ENCODE data around the gene TFPI. TPM values are rescaled to one million over a fixed set of nuclear protein-coding genes. Genes with fewer than 3 reads are reported as not detected.
A peak's percentile ranks its signal among the peaks of the same experiment; 100 is the strongest.
"Not testable (repeated sequence)": the region's sequence is repeated elsewhere in the genome, so short reads cannot be mapped to it uniquely, and the experiment has no call there.

TFPI gene
- total RNA-seq, 1 donor from 2014 or later = 716 TPM

GRCh38 chr2:187554704-187555082 is 458 bp upstream of the TFPI start:
- no peak for DNase-seq (ENCODE audit: low read depth in 2 of 2)

DNA sequence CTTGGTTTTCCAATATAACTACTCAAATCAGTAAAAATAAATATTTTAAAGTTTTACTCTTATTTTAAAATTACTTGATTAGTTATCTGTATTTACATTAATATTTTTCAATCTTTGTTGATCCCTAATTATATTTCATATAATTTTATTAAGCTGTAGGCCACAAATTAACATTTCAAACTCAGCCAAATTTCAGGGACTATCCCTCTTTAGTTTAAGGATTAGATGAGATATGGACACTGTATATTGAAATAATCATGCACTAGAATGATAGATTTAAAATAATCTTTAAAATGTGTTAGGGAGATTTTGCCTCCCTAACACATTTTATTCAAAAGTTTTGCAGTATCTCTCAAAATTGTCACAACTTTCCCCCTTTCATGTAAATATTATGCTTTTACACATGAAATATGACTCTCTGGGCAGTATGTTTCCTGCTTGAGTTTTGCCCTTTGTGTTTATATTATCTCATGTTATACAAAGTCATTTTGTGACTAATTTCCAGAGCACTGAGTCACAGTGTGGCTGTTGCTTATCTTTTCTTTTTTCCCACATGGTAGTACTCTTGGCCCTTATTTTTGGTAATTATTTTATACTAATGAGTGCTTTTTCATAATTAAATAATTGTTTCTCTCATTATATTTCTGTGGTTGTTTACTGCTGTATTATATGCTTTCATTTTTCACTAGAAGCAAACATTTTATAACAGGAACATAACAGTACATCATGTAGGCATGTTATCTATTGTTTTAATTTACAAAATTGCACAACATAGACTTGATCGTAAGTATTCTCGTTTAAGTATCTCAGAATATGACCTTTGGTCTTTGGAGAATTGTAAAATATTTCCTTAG is 1.2 kb downstream of the TFPI start:
- peak; percentile 77 to 93 for DNase-seq (ENCODE audit: low read depth in 2 of 2)

DNA sequence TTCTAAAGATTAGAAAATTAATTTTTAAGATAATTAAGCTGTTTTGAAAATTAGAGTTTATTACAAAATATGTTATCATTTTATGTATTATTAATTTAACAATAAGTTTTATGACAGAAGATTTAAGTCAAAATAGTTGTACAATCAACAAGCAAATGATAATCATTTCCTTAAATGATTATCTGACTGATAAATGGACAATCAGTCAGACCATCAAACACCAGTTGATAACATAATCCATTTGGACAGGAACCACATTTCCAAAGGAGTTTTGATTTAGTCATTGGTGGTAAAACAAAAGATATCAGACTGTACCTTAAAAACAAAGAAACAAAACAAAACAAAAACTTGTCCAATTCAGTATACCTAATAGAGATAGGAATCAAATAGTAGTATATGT is 1.9 kb downstream of the TFPI start:
- DNase-seq (ENCODE audit: low read depth in 2 of 2) = no peak

- DNase-seq (ENCODE audit: low read depth in 2 of 2) = no peak
These were observed 3.4 kb downstream of the TFPI start for GRCh38 chr2:187550857-187551256.

DNA sequence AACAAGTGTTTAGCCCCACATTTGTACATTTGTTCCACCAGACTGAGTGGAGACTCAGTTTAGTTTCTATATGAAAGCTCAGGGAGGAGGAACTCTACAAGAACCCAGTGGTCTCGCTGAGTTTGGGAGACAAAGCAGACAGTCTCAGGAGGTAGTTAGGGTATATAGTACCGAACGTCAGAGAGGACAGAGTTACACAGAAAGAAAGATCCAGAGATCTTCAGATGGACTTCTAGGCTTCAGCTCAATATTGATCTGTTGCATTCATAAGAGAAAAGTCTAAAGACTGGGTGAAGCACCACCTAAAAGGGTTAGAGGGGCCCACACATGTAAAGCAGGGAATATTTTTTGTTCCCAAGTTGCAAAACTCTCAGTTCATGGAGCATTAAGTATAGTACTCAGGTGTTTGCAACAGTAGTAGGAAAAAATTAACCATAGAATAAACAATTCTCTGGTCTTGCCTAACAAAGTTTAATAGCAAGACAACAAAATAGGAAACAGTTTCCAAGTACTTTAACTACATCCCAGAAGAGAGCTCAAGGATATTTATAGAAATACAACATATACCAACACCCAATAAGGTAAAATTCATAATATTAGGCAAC is 4.2 kb downstream of the TFPI start:
- DNase-seq (ENCODE audit: low read depth in 2 of 2) = no peak

GRCh38 chr2:187549193-187549592 is 5.0 kb downstream of the TFPI start:
- DNase-seq (ENCODE audit: low read depth in 2 of 2) = peak in 1 of 2 donors; percentile 77

DNA sequence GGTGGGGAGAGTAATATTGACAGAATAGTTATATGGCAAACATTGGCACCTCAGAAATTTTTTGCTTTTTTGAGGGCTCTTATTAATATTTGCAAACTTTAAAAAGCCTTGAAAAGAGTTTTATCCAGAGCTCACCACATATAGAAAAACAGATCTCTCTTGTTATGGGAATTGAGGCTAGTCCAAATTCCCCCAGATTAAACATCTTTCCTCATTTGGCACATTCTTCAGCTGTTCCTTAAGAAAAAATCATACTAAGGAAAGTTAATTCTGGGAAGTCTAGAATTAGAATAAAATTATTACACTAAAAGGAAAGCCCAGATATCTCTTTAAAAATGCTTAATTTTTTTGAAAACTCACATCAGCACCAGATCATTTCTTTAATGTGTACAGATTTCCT is 5.6 kb downstream of the TFPI start:
- DNase-seq (ENCODE audit: low read depth in 2 of 2) = no peak

GRCh38 chr2:187547353-187547979 is 6.8 kb downstream of the TFPI start:
- peak in 1 of 2 donors; percentile 94 for DNase-seq (ENCODE audit: low read depth in 2 of 2)

DNA sequence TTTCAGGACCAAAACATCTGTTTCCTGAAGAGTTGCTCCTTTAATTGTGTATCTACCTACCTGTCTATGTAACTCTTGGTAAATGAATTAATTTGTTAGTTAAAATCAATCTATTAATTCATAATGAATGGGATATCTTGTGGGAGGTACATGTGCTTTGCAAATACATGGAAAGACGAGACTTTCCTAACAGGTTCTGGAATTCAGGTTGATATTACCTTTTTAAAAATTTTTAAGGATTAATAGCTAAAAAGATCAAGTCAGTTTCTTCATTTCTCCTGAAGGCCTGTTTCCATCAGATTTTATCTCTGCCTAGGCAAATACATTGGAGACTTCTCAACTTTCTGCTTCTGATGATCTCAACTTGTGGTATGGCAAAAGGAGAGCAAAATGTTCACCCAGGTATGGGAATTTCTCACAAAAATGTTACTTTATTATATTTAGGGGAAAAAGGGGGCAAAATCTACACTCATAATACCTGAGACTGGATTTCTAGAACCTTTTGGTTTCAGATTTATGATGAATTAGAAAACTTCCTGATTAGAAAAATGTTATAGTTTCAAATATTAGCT is 7.4 kb downstream of the TFPI start:
- no peak for DNase-seq (ENCODE audit: low read depth in 2 of 2)

DNA sequence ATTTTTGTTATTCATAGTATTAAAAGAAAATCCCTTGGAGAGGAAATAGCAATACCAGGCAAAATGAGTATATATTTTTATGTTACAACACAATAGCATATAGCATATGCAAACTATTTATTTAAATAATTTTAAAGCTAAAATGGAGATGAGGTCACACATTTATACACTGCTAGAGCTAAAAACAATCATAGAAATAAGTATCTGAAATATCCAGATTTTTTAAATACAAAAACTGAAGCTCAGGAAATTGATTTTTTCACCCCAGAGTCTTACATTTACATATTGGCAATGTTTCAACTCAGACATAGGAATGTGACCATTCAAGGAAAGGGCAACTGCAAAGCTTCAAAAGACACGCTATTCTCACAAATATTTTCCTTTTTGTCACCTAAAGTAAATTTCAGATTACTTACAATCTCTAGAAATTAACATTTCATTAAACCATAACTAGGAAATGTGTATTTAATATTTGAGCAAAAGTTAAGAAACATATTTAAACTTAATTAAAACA is 8.9 kb downstream of the TFPI start:
- peak in 1 of 2 donors; percentile 60 for DNase-seq (ENCODE audit: low read depth in 2 of 2)

GRCh38 chr2:187544371-187545080 is 9.7 kb downstream of the TFPI start:
- peak in 1 of 2 donors; percentile 67 for DNase-seq (ENCODE audit: low read depth in 2 of 2)

DNA sequence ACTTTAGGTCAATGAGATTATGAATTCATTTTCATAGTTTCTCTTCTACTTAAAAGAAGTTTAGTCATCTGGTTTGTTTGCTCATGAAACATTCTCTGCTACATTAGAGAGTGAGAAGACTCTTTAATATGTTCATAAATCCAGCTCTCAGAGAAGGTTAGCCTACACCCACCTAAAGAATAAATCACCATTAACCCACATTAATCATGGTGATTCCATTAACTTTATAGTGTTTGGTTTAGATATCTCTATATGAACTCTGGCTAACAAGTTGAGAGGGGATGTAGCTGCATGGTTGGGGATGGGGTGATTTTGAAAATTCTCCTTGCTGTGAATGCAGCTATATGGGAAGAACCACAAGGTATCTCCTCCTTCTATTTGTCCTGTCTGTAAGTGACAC is 10.7 kb downstream of the TFPI start:
- no peak for DNase-seq (ENCODE audit: low read depth in 2 of 2)

DNA sequence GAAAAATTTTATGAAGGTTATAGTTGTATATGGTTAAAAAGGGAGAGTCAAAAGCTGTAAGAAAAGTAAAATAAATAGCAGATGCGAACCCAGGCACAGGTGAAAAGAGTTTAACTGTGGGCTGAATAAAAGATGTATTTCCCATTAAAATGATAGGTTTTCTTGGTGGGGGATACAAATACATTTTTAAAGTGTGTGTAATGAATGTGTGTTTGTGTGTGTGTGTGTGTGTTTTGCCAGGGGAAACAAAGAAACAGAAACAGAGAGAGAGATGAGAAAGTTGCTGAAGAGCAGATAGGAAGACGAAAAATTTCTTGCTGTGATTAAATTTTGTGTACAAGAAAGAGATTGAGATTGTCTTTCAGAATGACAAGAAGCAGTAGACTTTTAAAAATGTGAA is 12.1 kb downstream of the TFPI start:
- DNase-seq (ENCODE audit: low read depth in 2 of 2) = peak in 1 of 2 donors; percentile 43

GRCh38 chr2:187541086-187542085 is 12.8 kb downstream of the TFPI start:
- peak; percentile 86 to 96 for DNase-seq (ENCODE audit: low read depth in 2 of 2)

DNA sequence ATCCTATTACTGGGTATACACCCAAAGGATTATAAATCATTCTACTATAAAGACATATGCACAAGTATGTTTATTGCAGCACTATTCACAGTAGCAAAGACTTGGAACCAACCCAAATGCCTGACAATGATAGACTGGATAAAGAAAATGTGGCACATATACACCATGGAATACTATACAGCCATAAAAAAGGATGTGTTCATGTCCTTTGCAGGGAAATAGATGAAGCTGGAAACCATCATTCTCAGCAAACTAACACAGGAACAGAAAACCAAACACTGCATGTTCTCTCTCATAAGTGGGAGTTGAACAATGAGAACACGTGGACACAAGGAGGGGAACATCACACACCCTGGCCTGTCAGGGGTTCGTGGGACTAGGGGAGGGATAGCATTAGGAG is 16.0 kb downstream of the TFPI start:
- not testable (repeated sequence) for DNase-seq (ENCODE audit: low read depth in 2 of 2)

DNA sequence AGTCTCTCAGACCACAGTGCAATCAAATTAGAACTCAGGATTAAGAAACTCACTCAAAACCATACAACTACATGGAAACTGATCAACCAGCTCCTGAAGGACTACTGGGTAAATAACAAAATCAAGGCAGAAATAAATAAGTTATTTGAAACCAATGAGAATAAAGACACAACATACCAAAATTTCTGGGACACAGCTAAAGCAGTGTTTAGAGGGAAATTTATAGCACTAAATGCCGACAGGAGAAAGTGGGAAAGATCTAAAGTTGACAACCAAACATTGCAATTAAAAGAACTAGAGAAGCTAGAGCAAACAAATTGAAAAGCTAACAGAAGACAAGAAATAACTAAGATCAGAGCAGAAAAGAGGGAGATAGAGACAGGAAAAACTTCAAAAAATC is 18.9 kb downstream of the TFPI start:
- DNase-seq (ENCODE audit: low read depth in 2 of 2) = not testable (repeated sequence)

- DNase-seq (ENCODE audit: low read depth in 2 of 2) = no peak
These were observed 21.7 kb downstream of the TFPI start for GRCh38 chr2:187532333-187533120.

DNA sequence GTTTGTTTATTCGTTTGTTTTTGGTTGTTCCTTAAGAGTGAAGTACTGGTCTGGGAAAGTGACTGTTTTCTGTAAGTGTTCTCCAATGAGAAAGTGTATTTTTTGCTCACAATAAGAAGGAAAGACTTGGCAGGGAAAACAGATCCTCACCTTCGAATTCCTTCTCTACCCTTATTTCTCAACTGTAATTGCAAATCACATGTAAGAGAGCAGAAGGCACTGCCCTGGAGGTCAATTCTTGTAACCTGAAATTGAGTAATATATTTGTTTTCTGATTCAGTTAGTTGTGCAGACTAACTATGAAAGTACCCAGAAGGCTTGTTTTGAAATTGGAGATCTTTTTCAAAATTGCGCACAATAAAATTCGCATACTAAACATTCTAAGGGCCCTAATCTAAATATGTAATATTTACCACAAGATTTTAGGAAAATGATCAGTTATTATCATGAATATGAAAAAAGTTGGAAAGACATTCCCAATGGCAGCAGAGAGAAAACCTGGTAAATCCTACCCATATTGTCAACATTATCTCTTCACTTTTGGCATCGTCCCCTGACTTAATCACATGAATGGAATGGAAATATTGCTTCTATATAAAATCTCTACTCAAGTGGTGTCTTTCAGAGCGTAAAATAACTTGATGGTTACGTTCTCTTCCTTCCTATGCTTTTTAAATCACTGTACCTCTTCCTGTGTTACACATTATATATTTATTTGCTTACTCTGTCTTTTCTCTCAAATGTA is 24.1 kb downstream of the TFPI start:
- DNase-seq (ENCODE audit: low read depth in 2 of 2) = peak in 1 of 2 donors; percentile 52

All from dermis microvascular lymphatic vessel endothelial cell (primary cell).